Astrocyte (in vitro differentiated cells and primary cell): Measurements from ENCODE around the gene MLXIP.

Experiments used
- EZH2 ChIP-seq: IDR thresholded peaks from 2 replicates; pipeline ENCODE4 v1.6.1; 2012; ENCODE audit warnings: mild to moderate bottlenecking, low read length, inconsistent platforms; ENCODE audit not compliant: insufficient read depth
- TF ChIP-seq, protein P1 (sequence below): IDR thresholded peaks from 2 replicates; pipeline ENCODE4 v1.5.1; 2011; ENCODE audit warnings: low read depth, mild to moderate bottlenecking, inconsistent platforms, low read length, moderate library complexity; ENCODE audit not compliant: insufficient read depth

DNA sequence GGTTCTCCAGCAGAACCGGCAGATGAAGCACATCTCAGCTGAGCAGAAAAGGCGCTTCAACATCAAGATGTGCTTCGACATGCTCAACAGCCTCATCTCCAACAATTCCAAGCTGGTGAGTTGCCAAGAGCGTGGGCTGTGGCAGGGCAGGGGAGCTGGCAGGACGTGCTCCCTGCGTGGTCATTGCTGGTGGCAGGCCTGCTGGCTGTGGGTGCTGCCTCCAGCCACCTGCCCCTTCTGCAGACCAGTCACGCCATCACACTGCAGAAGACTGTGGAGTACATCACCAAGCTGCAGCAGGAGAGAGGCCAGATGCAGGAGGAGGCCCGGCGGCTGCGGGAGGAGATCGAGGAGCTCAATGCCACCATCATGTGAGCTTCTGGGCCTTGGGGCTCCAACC is 59.6 kb downstream of the MLXIP start:
- TF ChIP-seq, protein P1, sequence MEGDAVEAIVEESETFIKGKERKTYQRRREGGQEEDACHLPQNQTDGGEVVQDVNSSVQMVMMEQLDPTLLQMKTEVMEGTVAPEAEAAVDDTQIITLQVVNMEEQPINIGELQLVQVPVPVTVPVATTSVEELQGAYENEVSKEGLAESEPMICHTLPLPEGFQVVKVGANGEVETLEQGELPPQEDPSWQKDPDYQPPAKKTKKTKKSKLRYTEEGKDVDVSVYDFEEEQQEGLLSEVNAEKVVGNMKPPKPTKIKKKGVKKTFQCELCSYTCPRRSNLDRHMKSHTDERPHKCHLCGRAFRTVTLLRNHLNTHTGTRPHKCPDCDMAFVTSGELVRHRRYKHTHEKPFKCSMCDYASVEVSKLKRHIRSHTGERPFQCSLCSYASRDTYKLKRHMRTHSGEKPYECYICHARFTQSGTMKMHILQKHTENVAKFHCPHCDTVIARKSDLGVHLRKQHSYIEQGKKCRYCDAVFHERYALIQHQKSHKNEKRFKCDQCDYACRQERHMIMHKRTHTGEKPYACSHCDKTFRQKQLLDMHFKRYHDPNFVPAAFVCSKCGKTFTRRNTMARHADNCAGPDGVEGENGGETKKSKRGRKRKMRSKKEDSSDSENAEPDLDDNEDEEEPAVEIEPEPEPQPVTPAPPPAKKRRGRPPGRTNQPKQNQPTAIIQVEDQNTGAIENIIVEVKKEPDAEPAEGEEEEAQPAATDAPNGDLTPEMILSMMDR = no peak
- no peak for TF ChIP-seq EZH2
